Hypothalamus (tissue), 51 donors: ENCODE results near the gene RFC1.
"Not testable (repeated sequence)": the region's sequence is repeated elsewhere in the genome, so short reads cannot be mapped to it uniquely, and the experiment has no call there.

Experiments used
- DNase-seq, 51 donors: peaks; one replicate each; lab custom pipeline; 2025; lab: John Stamatoyannopoulos, UW

Gene RFC1

DNA sequence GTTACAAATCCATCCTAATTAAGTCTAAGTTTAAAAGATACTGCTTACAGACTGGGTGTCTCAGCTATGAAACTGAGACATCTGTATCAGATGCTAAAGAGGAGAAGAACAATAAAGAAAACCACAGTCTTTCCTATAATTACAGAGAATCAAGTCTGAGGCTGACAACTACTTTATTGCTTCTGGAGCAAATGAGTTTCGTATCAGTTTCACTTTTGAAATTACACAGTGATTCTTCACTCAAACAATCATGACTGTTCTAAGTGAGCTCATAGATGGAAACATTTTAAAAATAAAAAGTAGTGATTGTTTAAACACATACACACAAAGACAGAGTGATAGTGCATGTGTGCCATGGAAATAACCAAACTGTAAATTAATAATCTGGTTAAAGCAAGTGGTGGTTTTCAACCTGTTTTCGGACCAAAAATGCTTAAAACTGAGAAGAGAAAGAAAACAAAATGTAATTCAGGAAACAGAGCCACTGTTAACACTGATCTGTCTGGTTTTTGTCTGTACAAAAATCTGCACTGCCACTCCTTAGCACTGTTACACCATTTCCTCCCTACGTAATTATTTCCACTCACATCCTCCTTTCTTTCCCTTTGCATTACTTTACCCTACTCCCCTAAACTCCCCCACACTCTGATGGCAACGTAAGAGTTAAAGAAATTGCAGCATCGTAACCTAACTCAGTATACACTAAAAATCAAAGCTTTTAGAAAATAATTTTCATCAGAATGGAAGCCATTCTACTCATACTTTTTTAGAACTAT is 12.5 kb downstream of the RFC1 start:
- DNase-seq: peak in 1 of 51 donors; percentile 34

DNA sequence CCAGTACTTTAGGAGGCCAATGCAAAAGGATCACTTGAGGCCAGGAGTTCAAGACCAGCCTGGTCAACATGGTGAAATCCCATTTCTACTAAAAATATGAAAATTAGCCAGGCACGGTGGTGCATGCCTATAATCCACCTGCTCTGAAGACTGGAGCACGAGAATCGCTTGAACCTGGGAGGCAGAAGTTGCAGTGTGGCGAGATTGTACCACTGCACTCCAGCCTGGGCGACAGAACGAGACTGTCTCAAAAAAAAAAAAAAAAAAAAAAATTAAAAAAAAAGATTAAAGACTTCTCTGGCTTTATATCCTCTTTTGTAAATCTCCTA is 13.0 kb downstream of the RFC1 start:
- not testable (repeated sequence) for DNase-seq

DNA sequence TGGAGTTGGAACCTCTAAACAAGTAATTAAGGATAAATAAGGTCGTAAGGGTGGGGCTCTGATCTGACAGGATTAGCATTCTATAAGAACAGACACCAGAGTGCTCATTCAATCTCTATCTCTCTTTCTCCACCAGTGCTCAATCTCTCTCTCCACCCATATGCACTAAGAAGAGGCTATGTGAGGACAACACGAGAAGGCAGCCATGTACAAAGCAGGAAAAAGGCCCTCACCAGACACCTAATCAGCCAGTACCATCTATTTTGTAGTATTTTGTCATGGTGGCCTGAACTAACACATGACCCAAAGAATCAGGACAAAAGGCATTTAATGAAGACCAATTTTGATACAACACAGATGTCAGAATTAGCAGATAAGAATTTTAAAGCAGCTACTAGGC is 16.8 kb downstream of the RFC1 start:
- DNase-seq: no peak

DNA sequence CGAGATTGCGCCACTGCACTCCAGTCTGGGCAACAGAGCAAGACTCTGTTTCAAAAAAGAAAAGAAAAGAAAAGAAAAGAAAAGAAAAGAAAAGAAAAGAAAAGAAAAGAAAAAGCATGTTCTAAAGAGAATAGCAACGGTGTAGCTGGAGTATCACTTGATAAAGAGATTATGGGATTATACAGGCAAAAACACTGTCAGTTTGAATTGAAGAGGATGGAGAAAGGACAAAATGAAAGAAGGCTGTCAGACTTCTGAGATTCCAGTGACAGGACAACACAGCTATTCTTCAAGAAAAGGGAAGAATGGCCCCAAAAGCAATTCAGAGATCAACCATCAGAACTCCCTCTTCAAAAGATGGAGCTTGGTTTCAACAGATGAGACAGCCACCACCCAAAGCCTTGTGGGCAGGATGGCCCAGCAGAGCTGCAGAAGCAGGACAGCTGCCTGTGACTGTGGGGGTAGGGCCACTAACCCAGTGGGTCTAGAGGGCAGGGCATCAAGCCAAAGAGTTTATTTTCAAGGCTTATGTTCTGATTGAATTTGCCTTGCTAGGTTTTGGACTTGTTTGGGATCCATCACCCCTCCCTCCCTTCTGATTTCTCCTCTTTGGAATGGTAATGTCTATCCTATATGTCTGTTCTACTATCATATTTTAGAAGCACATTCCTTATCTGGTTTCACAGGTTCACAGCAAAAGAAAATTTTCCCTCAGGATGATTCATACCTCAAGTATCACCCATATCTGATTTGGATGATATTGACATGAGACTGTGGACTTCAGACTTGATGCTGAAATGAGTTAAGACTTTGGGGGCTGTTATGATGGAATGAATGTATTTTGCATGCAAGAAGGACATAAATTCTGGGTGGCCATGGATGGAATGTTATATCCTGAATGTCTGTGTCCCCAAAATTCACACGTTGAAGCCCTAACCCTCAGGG is 17.5 kb downstream of the RFC1 start:
- DNase-seq: no peak

DNA sequence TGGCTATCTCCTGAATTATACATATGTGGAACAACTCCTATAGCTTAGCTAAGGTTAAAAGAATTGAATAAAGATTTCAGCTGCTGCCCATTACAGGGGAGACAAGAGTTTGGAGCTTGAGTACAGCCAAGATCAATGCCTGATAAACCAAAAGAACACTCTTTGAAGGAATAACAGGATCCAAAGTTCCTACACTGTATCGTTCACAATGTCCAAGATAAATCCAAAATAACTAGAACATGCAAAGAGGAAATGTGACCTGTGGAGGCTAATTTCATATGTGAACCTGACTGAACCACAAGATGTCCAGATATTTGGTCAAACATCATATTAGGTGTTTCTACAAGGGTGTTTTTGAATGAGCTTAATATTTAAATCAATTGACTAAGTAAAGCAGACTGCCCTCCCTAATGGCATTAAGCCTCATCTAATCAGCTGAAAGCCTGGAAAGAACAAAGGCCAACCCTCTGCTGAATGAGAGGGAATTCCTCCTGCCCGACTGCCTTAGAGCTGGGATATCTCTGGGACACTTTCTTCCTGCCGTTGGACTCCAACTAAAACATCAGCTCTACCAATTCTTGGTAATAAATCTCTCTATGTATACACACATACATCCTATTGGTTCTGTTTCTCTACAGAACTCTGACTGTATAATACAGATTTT is 19.2 kb downstream of the RFC1 start:
- DNase-seq: no peak

DNA sequence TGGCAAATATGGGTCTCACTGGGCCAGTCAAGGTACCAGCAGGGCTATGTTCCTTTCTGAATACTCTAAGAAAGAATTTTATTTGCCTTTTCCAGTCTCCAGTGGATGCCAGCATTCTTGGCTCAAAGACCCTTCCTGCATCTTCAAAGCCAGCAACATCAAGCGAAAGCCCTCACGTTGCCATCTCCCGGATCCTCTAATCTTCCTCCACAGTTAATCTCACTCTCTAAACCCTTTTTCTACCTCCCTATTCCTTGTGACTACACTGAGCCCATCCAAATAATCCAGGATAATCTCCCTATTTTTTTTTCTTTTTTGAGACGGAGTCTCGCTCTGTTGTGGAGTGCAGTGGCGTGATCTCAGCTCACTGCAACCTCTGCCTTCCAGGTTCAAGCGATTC is 23.4 kb downstream of the RFC1 start:
- DNase-seq: no peak

DNA sequence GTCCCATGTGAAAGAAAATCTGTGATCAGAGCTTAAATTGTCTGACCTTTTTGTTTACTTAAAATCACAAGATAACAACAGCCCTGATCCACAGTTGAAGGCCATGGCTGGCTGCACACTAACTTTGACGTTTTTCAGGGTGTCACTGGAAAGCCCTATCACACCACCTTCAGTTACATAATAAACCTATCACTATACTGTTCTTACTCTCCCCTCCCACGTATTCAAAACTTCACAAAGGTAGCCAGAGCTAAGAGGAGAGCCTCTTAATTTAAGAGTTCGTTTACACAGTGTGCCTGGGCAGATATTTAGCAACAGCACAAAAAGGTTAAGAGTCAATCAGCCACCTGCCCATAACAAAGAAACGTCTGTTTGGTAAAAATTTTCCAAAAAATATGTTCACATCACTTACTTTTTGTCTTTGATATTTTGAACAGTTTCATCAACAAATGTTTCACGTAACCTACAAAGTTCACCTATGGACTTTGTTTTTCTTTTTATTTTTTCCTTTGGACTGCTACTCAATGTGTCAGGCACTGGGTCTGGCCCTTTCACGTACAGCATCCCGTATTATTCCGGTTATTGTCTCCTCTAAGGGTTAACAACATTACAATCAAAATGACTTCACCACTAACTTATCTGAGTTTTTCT is 25.0 kb downstream of the RFC1 start:
- no peak for DNase-seq

DNA sequence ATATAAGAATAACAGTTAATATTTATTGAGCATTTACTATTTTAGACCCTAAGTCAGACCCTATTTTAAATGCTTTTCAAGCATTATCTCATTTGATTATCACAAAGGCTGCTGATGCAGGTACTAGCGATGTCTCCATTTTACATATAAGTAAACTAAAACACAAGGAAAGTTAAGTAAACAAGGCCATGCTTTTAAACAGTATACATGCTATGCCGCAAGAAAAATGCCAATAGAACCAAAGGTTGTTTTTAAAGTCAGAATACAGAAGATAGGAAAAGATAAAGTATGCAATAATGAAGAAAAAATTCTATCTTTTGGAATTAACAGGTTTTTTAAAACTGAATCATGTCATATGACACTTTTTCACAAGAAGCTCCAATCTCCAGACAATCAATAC is 26.2 kb downstream of the RFC1 start:
- no peak for DNase-seq

DNA sequence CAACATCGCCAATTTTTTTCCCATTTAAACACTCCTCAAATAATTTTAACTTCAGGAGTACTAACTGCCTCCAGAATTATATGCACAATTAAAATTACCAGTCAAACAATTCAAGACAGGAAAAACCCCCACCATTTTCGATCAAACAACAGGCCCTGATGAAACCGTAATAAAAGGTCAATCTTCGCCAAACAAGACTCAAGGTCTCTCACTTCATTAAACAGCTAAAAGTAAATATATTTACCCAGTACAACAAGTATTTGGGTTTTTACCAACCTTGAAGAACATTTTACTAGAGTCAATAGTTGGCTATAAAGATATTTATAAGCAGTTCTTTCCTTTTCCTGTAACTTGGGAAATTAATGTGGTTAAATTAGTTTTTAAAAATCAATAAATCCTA is 28.3 kb downstream of the RFC1 start:
- no peak for DNase-seq

DNA sequence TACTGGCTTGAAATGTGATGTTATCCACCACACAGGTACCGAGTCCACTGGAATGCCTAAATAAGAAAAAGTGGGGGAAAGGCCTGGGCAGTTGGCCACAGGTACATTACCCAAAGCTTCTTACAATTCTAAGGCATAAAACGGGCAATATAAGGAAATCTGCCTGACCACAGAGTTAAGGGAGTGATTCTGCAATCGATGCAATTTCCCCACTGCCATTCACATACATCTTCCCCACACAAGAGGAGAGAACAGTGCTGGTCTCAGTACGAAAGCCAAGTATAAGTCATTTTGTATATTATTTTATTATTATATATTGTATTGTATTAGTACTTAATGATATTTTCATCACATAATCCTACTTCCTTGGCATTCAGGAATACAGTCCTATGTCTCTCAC is 30.6 kb downstream of the RFC1 start:
- no peak for DNase-seq

DNA sequence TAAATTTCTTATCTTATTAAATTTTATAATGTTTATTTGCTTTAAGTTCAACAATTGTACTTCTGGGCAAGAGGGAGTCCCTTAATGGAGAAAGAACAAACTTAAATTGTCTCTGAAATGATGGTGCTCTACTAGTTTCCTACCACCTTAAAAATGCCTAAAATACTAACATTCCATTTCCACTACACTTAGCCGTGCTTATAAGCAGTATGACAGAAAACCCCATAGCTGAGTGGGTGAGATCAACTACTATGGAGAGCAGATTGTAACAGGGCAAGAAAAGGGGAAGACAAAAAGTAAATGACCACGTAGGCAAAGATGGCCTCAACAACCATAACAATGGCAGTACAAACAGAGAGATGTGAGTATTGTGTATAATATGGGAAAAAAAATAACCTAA is 35.0 kb downstream of the RFC1 start:
- DNase-seq: no peak

DNA sequence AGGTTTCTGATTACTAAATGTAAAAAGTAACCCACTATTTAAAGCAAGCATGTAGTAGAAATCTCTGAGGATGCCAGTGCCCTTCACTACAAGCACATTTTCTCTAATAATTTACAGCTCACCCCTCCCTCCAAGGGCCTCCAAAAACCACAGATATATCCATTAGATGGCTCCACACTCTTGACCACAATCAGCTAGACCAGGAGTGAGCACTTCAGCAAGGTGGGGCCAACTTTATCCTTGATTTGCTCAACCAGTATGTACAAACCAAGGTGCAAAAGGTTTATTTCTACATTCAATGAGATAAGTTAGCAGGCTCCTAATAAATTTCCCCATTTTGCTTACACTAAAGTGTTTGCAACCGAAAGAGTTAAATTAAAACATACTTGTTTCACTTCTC is 35.8 kb downstream of the RFC1 start:
- no peak for DNase-seq

DNA sequence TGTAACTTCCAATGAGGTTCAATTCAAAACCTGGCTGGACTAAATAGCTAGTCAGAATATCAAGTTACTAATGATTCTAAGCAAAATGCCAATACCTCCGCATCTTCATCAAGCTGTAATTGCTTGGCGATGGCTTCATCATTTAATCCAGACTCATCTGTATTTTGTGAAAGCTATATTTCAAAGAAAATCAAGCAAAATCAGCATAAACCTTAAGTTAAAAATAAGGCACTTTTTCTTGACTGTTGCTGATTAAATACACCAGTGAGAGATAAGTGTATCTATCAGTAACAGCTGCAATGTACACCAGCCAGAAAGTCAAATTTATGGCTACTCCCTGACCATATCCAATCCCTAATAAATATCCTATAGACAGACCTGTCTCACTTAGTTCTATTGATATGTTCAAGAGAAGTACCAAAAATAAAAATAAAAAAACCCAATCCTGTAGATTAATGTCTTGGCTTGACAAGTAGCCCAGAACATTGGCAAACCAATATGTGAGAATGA is 39.6 kb downstream of the RFC1 start:
- no peak for DNase-seq

DNA sequence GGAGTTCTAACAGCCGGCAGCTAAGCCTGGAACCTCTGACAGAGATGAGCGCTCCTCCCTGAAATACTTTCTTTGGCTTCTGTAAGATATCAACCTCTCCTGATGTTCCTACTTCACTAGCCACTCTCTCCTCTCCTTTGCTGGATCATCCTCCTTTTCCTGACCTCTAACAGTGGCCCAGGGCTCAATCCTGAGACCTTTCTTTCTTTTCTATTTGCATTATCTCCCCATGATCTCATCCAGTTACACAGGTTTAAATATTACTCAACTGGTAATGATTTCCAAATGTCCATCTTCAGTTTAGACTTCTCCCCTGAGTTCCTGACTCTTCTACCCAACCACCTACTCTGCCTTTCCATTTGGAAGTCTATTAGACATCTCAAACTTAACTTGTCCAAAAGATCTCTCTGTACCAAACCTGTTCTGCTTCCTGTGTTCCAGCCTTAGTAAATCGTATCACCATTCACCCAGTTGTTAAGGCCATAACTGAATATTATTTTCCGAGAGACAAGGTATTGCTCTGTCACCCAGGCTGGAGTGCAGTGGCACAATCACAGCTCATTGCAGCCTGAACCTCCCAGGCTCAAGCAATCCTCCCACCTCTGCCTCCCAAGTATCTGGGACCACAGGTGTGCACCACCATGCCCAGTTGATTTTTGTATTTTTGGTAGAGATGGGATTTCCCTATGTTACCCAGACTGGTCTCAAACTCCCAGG is 41.1 kb downstream of the RFC1 start:
- DNase-seq: no peak

DNA sequence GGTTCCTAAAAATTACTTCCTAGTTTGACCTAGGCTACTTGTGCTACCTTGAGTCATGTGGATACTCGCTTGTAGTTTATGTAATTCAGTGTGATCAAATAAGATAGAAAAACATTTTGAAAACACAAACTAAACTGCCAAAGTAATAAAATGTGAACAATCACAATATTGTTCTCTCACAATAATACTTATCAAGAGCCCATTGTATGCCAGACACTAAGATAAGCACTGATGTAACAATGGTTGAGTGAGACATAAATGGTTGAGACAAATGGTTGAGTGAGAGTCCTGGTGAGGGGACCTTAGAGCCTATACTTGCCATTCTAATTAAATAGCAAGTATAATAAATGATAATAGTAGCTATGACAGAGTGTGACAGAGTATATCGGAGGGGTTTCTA is 41.7 kb downstream of the RFC1 start:
- peak in 1 of 51 donors; percentile 42 for DNase-seq

DNA sequence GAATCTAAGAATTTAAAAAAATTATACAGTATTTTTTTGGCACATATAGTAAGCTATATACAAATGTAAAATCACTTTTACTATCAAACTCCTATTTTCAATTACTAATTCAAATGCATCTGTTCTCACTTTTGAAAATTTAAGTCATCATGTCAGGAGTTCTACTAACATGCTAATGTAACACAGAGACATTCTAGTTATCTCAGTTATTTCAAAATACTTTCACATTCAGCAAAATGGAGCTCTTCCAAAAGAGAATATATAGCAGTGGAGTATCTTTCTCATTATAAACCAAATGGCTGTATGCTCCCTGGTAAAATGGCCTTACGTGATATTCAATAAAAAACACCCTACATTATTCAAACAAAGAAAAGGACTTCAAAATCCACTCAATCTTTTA is 42.3 kb downstream of the RFC1 start:
- no peak for DNase-seq

DNA sequence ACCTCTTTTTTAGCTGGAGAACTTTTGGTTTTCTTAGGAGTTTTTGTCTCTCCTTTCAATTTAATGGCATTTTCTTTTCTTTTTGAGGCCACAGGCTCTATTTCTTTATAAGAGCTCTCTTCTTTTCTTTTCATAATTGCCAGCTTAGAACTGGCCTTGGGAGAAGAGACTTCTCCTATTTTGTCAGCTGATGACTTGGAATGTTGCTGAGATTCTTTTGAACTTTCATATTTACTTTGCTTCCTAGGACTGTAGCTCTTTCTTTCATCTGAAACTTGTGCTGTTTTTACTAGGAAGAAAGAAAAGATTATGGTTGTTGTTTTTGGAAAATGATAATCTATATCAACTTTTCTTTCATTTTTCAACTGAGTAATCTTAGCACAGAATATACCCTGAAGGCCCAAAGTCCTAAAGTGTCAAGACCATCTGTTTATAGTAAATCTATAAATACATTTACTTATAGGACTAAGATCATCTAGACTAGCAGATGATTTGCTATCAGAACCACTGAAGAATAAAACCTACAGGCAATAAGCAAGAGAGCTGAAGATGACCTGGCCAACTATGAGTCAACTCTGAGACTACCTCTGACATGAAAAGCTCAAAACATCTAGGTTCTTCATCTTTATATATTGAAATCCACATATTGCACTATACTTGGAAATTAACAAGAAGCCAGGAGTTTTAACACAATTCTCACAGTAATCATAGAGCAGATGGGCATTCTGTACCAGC is 45.6 kb downstream of the RFC1 start:
- no peak for DNase-seq

DNA sequence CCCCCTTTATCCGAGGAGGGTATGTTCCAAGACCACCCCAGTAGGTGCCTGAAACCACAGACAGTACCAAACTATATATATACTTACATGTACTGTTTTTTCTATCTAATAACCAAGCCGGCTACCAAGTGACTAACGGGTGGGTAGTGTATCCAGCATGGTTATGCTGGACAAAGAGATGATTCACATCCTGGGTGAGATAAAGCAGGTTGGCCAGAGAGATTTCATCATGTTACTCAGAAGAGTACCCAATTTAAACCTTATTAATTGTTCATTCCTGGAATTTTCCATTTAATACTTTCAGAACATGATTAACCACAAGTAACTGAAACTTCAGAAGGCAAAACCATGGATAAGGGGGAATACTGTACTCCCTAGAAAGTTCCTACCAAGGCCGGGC is 46.5 kb downstream of the RFC1 start:
- no peak for DNase-seq

DNA sequence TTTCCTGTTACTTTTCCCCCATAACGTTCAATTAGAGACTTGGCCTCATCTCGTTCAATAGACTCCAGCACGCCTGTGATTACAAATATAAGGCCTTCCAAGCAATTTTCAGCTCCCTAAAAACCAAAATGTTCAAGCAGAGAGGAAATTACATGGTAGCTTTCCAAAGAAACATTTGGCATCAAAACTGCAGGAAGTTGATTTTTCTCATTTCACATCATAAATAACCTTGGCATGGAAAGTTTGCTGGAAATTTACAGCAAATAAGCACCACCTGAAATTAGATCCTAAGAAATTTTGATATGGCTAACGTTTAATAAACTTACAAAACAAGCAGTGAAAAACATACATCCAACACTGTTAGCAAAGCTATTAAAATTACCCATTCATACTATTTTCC is 53.3 kb downstream of the RFC1 start:
- no peak for DNase-seq

DNA sequence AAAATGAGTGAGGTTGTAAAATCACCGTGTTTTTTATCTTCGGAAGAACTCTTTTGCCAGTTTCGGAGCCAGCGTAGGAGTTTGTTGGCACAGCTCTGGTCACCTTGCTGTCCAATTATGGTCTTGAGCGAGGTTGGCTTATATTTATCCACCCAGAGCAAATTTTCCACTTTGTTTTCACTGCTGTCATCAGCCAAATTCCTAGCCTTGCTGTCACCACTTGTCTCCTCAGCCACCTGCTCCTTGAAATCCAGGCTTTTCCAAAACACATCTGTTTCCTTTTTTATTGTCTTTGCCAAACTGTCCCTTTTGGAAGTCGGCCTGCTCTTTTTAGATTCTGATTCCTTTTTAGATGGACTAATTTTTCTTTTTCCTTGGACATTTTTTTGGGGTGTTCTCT is 57.6 kb downstream of the RFC1 start:
- DNase-seq: no peak
